Measurements from ENCODE around the gene EFCAB11.

DNA sequence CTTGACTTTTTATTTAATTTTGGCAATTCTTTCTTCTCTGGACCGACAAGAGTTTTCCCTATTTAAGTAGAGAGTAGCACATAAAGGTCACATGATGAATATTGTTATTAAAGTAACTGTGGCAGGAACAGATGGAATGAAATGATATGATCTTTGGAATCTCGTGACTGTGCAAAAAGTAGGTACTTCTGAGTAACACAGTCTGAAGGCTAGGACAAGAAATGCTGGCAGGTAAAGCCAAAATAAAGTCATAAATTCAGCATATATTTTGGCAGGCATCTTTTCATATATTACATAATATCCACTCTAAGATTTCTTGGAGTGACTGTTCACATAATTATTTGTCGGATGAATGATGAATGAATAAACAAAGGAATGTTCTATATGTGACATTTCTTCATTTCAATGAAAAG lies 121.4 kb downstream of the EFCAB11 start:
- TF ChIP-seq, protein P1, sequence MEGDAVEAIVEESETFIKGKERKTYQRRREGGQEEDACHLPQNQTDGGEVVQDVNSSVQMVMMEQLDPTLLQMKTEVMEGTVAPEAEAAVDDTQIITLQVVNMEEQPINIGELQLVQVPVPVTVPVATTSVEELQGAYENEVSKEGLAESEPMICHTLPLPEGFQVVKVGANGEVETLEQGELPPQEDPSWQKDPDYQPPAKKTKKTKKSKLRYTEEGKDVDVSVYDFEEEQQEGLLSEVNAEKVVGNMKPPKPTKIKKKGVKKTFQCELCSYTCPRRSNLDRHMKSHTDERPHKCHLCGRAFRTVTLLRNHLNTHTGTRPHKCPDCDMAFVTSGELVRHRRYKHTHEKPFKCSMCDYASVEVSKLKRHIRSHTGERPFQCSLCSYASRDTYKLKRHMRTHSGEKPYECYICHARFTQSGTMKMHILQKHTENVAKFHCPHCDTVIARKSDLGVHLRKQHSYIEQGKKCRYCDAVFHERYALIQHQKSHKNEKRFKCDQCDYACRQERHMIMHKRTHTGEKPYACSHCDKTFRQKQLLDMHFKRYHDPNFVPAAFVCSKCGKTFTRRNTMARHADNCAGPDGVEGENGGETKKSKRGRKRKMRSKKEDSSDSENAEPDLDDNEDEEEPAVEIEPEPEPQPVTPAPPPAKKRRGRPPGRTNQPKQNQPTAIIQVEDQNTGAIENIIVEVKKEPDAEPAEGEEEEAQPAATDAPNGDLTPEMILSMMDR (conservative IDR thresholded peaks at IDR 0.05 in 1 of 2, IDR thresholded peaks at IDR 0.05 in 1 of 2; ENCODE audit: low read depth in 1 of 2, low read length in 2 of 2), result no peak
- no peak for TF ChIP-seq EZH2 (IDR thresholded peaks at IDR 0.05; ENCODE audit: low read length, missing control alignments)

All from fibroblast of lung (primary cell).